ENCODE results near the gene IL17C. TPM values are rescaled to one million over a fixed set of nuclear protein-coding genes. Genes with fewer than 3 reads are reported as not detected.

IL17C gene
- total and polyA plus RNA-seq, 10 of the 15 experiments (the other 5 are each of a cell fraction or from before 2014, with no cell fraction given), result not detected

GRCh38 chr16:88640498-88641247 is 2.3 kb downstream of the IL17C start (continued):
- TF ChIP-seq BCL3 (IDR thresholded peaks at IDR 0.05; ENCODE audit: borderline replicate concordance, insufficient read depth, low read depth, low read length, poor library complexity, severe bottlenecking), result peak; percentile 16
- no peak for TF ChIP-seq RB1 (IDR thresholded peaks at IDR 0.05; ENCODE audit: borderline replicate concordance)
- TF ChIP-seq KLF5 (IDR thresholded peaks at IDR 0.05; ENCODE audit: partially characterized antibody), result no peak
- TF ChIP-seq ZBED1 (IDR thresholded peaks at IDR 0.05; ENCODE audit: borderline replicate concordance), result no peak
- 0 out of 2 replicates have a peak, but pooled peaks have one; percentile 10 for TF ChIP-seq PML (IDR thresholded peaks at IDR 0.05; ENCODE audit: low read length)
- TF ChIP-seq MAX (IDR thresholded peaks at IDR 0.05; ENCODE audit: low read depth, low read length), result no peak
- TF ChIP-seq SUZ12 (IDR thresholded peaks at IDR 0.05; ENCODE audit: unreplicated experiment), result no peak
- no peak for TF ChIP-seq NKRF (conservative IDR thresholded peaks at IDR 0.05)
- no peak for TF ChIP-seq NFXL1 (IDR thresholded peaks at IDR 0.05; ENCODE audit: borderline replicate concordance)
- no peak for TF ChIP-seq MLLT1 (IDR thresholded peaks at IDR 0.05)
- no peak for TF ChIP-seq PBX3 (IDR thresholded peaks at IDR 0.05; ENCODE audit: insufficient replicate concordance, low read depth, low read length)
- no peak for TF ChIP-seq BACH1 (IDR thresholded peaks at IDR 0.05; ENCODE audit: borderline replicate concordance)
- TF ChIP-seq ZNF687 (IDR thresholded peaks at IDR 0.05), result no peak
- TF ChIP-seq ZNF207 (IDR thresholded peaks at IDR 0.05; ENCODE audit: borderline replicate concordance), result no peak
- TF ChIP-seq POLR2A (IDR thresholded peaks at IDR 0.05; ENCODE audit: low read depth, low read length), result peak; percentile 63
- TF ChIP-seq SMARCA5 (IDR thresholded peaks at IDR 0.05), result no peak
